OCI-LY1 (cell line): ENCODE data around the gene ZC3H10.
"Not testable (repeated sequence)": the region's sequence is repeated elsewhere in the genome, so short reads cannot be mapped to it uniquely, and the experiment has no call there.

Experiments
- H2AFZ ChIP-seq: fragments of 200-600 bp; sonication (generic), shearing (Covaris generic); 2 replicates; pipeline ENCODE4 v1.6.0; 2014; ENCODE audit warnings: antibody characterized with exemption, mild to moderate bottlenecking, low read length
- H3F3A ChIP-seq: fragments of 200-600 bp; sonication (generic), shearing (Covaris generic); 2 replicates; pipeline ENCODE4 v1.6.0; 2014; ENCODE audit warnings: mild to moderate bottlenecking, antibody characterized with exemption, low read length, moderate library complexity; ENCODE audit not compliant: insufficient read depth
- H3K27ac ChIP-seq: fragments of 200-600 bp; sonication (generic); 2 replicates; pipeline ENCODE4 v1.5.1; 2014; ENCODE audit warnings: low read length, mixed run types, mild to moderate bottlenecking, low read depth; ENCODE audit not compliant: poor library complexity, severe bottlenecking
- H3K27me3 ChIP-seq: fragments of 200-600 bp; sonication (generic); 2 replicates; pipeline ENCODE4 v1.6.0; 2014; ENCODE audit warnings: antibody characterized with exemption, mild to moderate bottlenecking, low read length, moderate library complexity; ENCODE audit not compliant: insufficient read depth
- H3K36me3 ChIP-seq: fragments of 200-600 bp; sonication (generic); 2 replicates; pipeline ENCODE4 v1.6.1; 2014; ENCODE audit warnings: mild to moderate bottlenecking, antibody characterized with exemption, low read length, moderate library complexity, mixed read lengths; ENCODE audit not compliant: insufficient read depth
- H3K4me1 ChIP-seq: fragments of 200-600 bp; sonication (generic); 2 replicates; pipeline ENCODE4 v1.5.1; 2014; ENCODE audit warnings: mild to moderate bottlenecking, low read length, moderate library complexity; ENCODE audit not compliant: insufficient read depth, severe bottlenecking
- H3K4me2 ChIP-seq: fragments of 200-600 bp; sonication (generic), shearing (Covaris generic); 2 replicates; pipeline ENCODE4 v1.6.1; 2014; ENCODE audit warnings: low read length
- H3K4me3 ChIP-seq: fragments of 200-600 bp; sonication (generic); 2 replicates; pipeline ENCODE4 v1.5.1; 2014; ENCODE audit warnings: low read length, low read depth, mild to moderate bottlenecking, mixed read lengths; ENCODE audit not compliant: poor library complexity, severe bottlenecking
- H3K79me2 ChIP-seq: fragments of 200-600 bp; shearing (Covaris generic); 2 replicates; pipeline ENCODE4 v1.6.1; 2016; ENCODE audit warnings: mixed run types, low read length, mixed read lengths; ENCODE audit not compliant: insufficient read depth
- H3K9ac ChIP-seq: fragments of 200-600 bp; sonication (generic), shearing (Covaris generic); 2 replicates; pipeline ENCODE4 v1.6.1; 2014; ENCODE audit warnings: mild to moderate bottlenecking, low read length, mixed read lengths
- H3K9me2 ChIP-seq: fragments of 200-600 bp; sonication (generic), shearing (Covaris generic); 2 replicates; pipeline ENCODE4 v1.6.1; 2014; ENCODE audit warnings: low read depth, mild to moderate bottlenecking, low read length, mixed read lengths
- H3K9me3 ChIP-seq: fragments of 200-600 bp; shearing (Covaris generic); 2 replicates; pipeline ENCODE4 v1.6.1; 2014; ENCODE audit warnings: low read length, mixed read lengths
- H4K20me1 ChIP-seq: fragments of 200-600 bp; sonication (generic), shearing (Covaris generic); 2 replicates; pipeline ENCODE4 v1.6.0; 2016; ENCODE audit warnings: mild to moderate bottlenecking, low read length; ENCODE audit not compliant: insufficient read depth
- EZH2 ChIP-seq: fragments of 200-600 bp; sonication (generic), shearing (Covaris generic); IDR thresholded peaks from 2 replicates; pipeline ENCODE4 v1.8.0; 2017; ENCODE audit warnings: borderline replicate concordance, mixed run types, mild to moderate bottlenecking, antibody characterized with exemption, low read length, moderate library complexity, mixed read lengths
- TF ChIP-seq, protein P1 (sequence below): fragments of 200-600 bp; sonication (generic), shearing (Covaris generic); IDR thresholded peaks from 2 replicates; pipeline ENCODE4 v1.5.1; 2017; ENCODE audit warnings: mild to moderate bottlenecking, antibody characterized with exemption, low read length, moderate library complexity, mixed read lengths

Gene ZC3H10

GRCh38 chr12:56117778-56118687, at the start of gene ZC3H10:
ZC3H10 (plus strand) TSS chr12:56118266; CDS start chr12:56120563, 2,297 bp downstream.
- H3K4me3 ChIP-seq, result peak within 1 kb of the TSS; percentile 95
- H4K20me1 ChIP-seq, result no peaks in the 10 kb centered on the region
- peaks cover 37% of the 10 kb centered on the region for H3K36me3 ChIP-seq
- no peak within 1 kb of the TSS for H2AFZ ChIP-seq
- peak within 1 kb of the TSS; percentile 92 for H3K4me2 ChIP-seq
- H3F3A ChIP-seq, result peaks cover 23% of the 10 kb centered on the region; the same call in 1 of the 2 replicates
- no peaks in the 10 kb centered on the region for H3K27me3 ChIP-seq
- peak within 1 kb of the TSS; percentile 98 for H3K9ac ChIP-seq
- peaks cover 26% of the 10 kb centered on the region for H3K4me1 ChIP-seq
- peaks cover 7% of the 10 kb centered on the region for H3K79me2 ChIP-seq
- TF ChIP-seq, protein P1, sequence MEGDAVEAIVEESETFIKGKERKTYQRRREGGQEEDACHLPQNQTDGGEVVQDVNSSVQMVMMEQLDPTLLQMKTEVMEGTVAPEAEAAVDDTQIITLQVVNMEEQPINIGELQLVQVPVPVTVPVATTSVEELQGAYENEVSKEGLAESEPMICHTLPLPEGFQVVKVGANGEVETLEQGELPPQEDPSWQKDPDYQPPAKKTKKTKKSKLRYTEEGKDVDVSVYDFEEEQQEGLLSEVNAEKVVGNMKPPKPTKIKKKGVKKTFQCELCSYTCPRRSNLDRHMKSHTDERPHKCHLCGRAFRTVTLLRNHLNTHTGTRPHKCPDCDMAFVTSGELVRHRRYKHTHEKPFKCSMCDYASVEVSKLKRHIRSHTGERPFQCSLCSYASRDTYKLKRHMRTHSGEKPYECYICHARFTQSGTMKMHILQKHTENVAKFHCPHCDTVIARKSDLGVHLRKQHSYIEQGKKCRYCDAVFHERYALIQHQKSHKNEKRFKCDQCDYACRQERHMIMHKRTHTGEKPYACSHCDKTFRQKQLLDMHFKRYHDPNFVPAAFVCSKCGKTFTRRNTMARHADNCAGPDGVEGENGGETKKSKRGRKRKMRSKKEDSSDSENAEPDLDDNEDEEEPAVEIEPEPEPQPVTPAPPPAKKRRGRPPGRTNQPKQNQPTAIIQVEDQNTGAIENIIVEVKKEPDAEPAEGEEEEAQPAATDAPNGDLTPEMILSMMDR, result peak; percentile 46
- TF ChIP-seq EZH2, result no peak
- no peaks in the 10 kb centered on the region for H3K9me3 ChIP-seq
- H3K9me2 ChIP-seq, result no peaks in the 10 kb centered on the region
- peak within 1 kb of the TSS; percentile 95 for H3K27ac ChIP-seq

- Histone ChIP-seq H3K4me2 (no peak overlapping the region), H3K27me3 (no peaks in the 10 kb centered on the region), H3K36me3 (no peaks in the 10 kb centered on the region), H3K4me1 (no peaks in the 10 kb centered on the region), H3K9me2 (no peaks in the 10 kb centered on the region), H2AFZ (no peak overlapping the region), H3K9ac (no peak overlapping the region), H3K27ac (no peak overlapping the region), H3F3A (no peaks in the 10 kb centered on the region), H4K20me1 (no peaks in the 10 kb centered on the region), H3K79me2 (no peaks in the 10 kb centered on the region), H3K4me3 (no peak overlapping the region), H3K9me3 (no peaks in the 10 kb centered on the region)
- TF ChIP-seq EZH2, result no peak
These were observed 46.4 kb upstream of the ZC3H10 start for GRCh38 chr12:56071648-56072047.

DNA sequence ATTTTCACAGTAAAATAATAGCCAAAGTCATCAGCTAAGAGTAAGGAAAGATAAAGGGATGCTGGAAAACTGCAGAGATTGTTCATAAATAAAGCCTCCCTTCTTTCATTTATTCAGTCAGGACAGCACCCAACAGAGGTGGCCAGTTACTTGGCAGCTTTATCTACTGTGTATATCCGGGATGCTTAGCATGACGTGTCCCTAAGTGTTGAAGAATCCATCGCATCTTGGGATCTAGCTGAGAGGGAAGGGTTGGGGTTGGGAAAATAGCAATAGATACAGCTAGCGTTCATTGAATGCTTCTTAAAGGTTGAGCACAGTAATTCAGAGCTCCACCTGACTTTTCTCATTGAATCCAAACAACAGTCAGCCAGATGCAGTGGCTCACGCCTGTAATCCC, 43.7 kb upstream of the ZC3H10 start:
- Histone ChIP-seq H3K27ac (no peak overlapping the region), H3K36me3 (no peaks in the 10 kb centered on the region), H4K20me1 (no peaks in the 10 kb centered on the region), H3K9ac (no peak overlapping the region), H3K4me3 (no peak overlapping the region), H3K9me3 (no peaks in the 10 kb centered on the region), H3K27me3 (no peaks in the 10 kb centered on the region; the same call in 1 of the 2 replicates), H3F3A (no peaks in the 10 kb centered on the region), H3K9me2 (no peaks in the 10 kb centered on the region), H3K79me2 (no peaks in the 10 kb centered on the region), H3K4me2 (no peak overlapping the region), H3K4me1 (peaks cover 6% of the 10 kb centered on the region), H2AFZ (no peak overlapping the region)
- TF ChIP-seq, protein P1, result no peak
- TF ChIP-seq EZH2, result no peak

DNA sequence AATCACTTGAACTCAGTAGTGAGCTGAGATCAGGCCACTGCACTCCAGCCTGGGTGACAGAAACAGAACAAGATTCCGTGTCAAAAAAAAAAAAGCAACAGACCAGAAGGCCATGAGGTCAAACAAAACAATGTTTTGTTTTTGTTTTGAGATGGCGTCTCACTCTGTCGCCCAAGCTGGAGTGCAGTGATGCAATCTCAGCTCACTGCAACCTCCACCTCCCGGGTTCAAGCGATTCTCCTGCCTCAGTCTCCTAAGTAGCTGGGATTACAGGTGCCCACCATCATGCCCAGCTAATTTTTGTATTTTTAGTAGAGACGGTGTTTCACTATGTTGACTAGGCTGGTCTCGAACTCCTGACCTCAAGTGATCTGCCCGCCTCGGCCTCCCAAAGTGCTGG, 40.1 kb upstream of the ZC3H10 start:
- not testable (repeated sequence) for H3K79me2 ChIP-seq, H3K27ac ChIP-seq, H3K9ac ChIP-seq, H3K9me3 ChIP-seq, H3K36me3 ChIP-seq, H4K20me1 ChIP-seq, H3F3A ChIP-seq, H3K9me2 ChIP-seq, H3K4me2 ChIP-seq, H3K4me3 ChIP-seq, H2AFZ ChIP-seq
- H3K4me1 ChIP-seq, result peaks cover 19% of the 10 kb centered on the region
- H3K27me3 ChIP-seq, result peaks cover 12% of the 10 kb centered on the region
